Stimulated activated CD8-positive, alpha-beta memory T cell treated with anti-CD3 and anti-CD28 coated beads, Interleukin-12 subunit alpha, Interleukin-12 subunit beta, amount 100 ng/mL, for 24 hours (primary cell): Measurements from ENCODE around the gene NDFIP2.

Experiments used
- DNase-seq: peaks from one replicate; pipeline ENCODE4 v3.0.0-alpha.2; 2020; ENCODE audit errors: extremely low read depth

Gene NDFIP2

DNA sequence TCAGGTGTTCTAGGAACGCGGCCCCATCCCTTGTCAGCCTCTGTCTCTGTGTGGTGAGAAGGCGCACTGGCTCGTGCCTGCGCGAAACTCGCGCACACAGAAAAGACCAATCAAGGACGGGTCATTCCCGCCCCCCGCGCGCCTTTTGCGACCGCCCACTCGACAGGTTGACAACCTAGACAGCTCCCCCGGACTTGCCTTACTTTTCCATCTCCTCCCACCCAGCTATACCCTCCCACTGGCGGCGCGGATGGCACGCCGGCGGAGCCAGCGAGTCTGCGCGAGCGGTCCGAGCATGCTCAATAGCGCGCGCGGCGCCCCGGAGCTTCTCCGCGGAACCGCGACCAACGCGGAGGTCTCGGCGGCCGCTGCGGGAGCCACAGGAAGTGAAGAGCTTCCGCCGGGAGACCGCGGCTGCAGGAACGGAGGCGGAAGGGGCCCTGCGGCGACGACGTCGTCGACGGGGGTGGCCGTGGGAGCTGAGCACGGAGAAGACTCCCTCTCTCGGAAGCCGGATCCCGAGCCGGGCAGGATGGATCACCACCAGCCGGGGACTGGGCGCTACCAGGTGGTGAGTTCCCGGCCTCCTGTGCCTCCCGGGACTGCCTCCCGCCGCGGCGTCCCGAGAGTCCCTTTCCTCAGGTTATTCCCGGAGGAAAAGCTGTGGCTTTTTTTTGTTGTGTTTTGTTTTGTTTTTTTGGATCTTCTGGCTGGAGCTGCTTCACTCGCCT, at the start of gene NDFIP2:
Gene NDFIP2, plus strand, starts transcription at position 202 of the 731 bp plus-strand sequence. Its CDS starts 49 bp downstream, at position 251.
- DNase-seq = peak; percentile 72

- no peak for DNase-seq
These were observed 48.9 kb upstream of the NDFIP2 start for GRCh38 chr13:79432086-79432485.

- DNase-seq = no peak
These were observed 48.0 kb upstream of the NDFIP2 start for GRCh38 chr13:79432992-79433391.

DNA sequence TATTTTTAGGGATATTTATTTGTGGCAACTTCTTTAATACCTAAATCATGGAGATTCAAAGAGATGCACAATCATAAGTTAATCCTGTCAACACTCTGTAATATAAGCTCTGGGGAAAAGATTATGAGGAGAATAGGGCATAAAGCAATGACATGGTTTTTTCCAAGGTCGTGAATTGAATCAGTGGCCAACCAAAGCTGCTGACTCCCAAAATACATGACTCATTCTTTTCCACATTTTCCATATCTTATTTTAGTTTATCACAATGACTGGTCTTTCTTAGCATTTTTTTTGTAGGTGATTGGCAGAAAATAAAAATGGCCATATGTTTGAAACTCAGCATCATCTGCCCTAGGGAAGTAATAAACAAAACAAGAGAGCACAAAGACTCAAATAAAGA, 46.4 kb upstream of the NDFIP2 start:
- DNase-seq = no peak

- no peak for DNase-seq
These were observed 45.4 kb upstream of the NDFIP2 start for GRCh38 chr13:79435561-79435990.

- DNase-seq = no peak
These were observed 41.7 kb upstream of the NDFIP2 start for GRCh38 chr13:79439275-79439674.

DNA sequence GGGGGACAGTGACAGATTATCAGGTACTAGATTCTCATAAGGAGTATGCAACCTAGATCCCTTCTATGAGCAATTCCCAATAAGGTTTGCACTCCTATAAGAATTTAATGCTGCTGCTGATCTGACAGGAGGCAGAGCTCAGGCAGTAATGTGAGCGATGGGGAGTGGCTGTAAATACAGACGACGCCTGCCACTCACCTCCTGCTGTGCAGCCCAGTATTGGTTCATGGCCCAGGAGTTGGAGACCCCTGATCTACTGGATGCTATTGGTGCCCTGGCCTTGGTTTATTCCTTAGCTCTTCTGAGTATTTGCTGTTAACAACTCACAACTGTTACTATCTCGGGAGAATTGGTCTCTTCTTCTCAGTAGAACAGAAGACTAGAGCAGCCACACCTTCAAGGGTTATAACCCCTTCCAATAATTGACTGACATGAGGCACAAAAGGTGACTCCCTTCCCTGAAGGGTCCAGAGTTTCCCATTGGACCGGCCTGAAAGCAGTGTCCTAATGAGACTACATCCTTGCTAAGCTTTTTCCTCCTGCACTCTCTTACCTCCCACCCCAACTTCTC, 39.9 kb upstream of the NDFIP2 start:
- no peak for DNase-seq

- no peak for DNase-seq
These were observed 38.7 kb upstream of the NDFIP2 start for GRCh38 chr13:79442221-79442620.

GRCh38 chr13:79442706-79443105, 38.2 kb upstream of the NDFIP2 start:
- no peak for DNase-seq

GRCh38 chr13:79445968-79446645, 34.8 kb upstream of the NDFIP2 start:
- no peak for DNase-seq

GRCh38 chr13:79447141-79447540, 33.8 kb upstream of the NDFIP2 start:
- no peak for DNase-seq

GRCh38 chr13:79447741-79448140, 33.2 kb upstream of the NDFIP2 start:
- DNase-seq = no peak

- DNase-seq = no peak
These were observed 32.5 kb upstream of the NDFIP2 start for GRCh38 chr13:79448413-79448812.

GRCh38 chr13:79450110-79450509, 30.8 kb upstream of the NDFIP2 start:
- DNase-seq = no peak

DNA sequence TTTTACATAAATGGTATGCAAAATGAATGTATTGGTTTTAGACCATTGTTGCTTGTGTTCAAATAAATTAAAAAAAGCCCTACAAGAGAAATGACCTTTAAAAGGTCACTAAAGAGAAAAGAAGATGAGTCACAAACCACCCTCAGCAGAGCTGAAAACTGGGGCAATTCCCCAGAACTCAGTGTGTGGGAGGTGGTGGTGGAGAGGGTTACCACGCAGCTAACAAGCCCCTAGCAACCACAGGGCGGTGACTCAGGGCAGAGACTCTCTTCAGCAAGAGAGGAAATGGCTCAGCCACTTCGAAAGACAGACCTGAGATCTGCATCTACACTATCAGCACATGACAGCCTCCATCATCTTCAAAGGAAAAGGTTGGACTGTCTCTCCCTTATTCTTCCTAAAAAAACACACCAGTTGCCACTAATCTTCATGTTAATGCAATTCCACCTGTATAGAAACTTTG, 29.4 kb upstream of the NDFIP2 start:
- peak; percentile 84 for DNase-seq

- no peak for DNase-seq
These were observed 28.6 kb upstream of the NDFIP2 start for GRCh38 chr13:79452239-79452913.

GRCh38 chr13:79455331-79455730, 25.6 kb upstream of the NDFIP2 start:
- no peak for DNase-seq

GRCh38 chr13:79456051-79456450, 24.9 kb upstream of the NDFIP2 start:
- DNase-seq = no peak

DNA sequence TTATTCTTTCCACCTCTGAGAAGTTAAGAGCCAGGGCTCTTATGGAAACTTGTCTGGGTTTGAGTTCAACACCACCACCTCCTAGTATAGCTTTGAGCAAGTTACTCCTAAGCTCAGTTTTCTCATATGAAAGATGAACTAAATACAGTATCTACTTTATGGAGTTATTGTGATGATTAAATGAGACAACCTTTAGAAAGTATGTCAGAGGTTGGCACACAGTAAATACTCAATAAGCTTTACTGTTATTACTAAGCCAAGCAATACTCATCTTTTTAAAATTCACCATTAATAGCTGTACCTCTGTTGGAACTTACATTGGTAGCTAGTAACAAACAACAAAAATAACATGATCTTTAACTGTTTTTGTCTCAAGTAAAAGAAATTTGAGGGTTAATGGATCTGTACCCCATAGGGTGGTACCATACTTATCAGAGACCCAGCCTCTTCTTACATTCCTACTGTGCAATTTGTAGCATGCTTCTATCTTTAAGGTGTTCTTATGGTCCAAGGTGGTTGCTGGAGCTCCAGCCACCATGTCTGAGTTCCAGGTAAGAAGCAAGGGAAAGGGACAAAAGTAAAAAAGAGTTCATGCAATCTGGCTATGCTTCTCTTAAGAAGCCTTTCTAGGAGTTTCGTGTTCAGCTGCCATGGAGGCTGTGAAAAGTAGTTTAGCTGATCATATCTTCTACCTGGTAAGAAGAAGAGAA, 24.1 kb upstream of the NDFIP2 start:
- DNase-seq = no peak

DNA sequence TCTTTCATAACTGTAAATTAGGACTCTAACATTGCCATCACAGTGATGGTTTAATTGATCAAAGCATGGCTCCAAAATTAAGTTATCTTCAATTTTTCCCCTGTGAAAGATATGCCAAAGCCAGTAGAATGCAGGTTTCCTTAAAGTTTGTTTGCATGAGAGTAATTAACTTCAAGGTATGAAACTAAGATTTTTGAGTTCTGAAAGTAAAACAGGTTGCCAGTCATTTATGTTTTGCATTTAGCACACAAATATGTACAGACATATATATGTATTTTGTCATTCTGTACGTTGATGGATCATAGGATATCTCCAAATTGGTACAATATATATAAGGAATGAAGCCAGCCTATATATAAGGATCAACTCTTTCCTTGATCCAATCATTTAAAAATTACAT, 23.6 kb upstream of the NDFIP2 start:
- DNase-seq = no peak

DNA sequence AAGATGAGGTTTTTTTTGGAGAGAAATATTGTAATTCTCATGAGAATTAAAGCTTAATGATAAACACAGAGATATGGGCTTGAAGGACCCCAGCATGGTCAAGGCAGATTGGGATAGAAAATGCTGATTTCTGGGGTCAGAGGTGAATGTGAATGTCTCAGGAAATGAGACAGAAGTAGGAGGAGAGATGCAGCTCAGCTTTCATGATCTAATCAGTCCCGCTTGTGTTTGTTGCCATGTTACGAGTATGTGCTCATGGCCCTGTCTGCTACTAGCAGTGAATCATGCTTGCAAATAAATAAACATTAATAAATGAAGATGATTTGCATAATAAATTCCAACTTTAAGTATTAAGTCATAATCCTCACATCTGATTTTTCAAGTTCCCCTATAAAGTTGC, 23.0 kb upstream of the NDFIP2 start:
- no peak for DNase-seq

DNA sequence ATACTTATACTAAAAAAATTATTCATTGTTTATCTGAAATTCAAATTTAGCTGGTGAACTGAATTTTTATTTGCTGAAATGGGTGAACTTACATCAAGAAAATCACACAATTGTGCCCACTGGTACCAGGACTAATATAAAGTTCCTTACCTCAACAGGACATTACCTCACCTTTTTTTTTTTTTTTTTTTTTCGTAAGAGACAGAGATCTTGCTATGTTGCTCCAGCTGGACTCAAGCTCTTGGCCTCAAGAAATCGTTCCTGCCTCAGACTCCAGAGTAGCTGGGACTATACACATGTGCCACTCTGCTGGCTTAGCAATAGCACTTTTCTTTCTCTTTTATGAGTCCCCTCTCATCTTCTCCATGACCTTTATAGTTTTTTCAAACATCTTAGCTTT, 22.5 kb upstream of the NDFIP2 start:
- DNase-seq = no peak
